B cell (primary cell): ENCODE measurements around the gene PRKD2. TPM values are rescaled to one million over a fixed set of nuclear protein-coding genes. Genes with fewer than 3 reads are reported as not detected.
A peak's percentile ranks its signal among the peaks of the same experiment; 100 is the strongest.

Source experiments
- ATAC-seq: fragments of 200-7000 bp; cut with Tn5 transposase; one replicate; pipeline ENCODE4 v1.10.0; 2021; ENCODE audit warnings: low read depth, mild to moderate bottlenecking, moderate number of reproducible peaks, moderate library complexity
- CTCF ChIA-PET: fragments of 350-600 bp; sonication (Branson Sonifier 250); formaldehyde crosslinking; loops from one replicate; lab custom pipeline; 2021; ENCODE audit warnings: antibody characterized with exemption, inconsistent platforms; lab: Charles Lee
- POLR2A ChIA-PET: fragments of 350-600 bp; sonication (Branson Sonifier 250); formaldehyde crosslinking; loops from one replicate; lab custom pipeline; 2021; ENCODE audit warnings: antibody characterized with exemption; lab: Charles Lee
- DNase-seq: peaks from one replicate; pipeline ENCODE4 v3.0.0; 2013
- H2AFZ ChIP-seq: 2 replicates; pipeline ENCODE4 v1.6.1; 2012; ENCODE audit warnings: mild to moderate bottlenecking, low read depth, low read length; ENCODE audit not compliant: insufficient read depth, poor library complexity, severe bottlenecking
- H3K27ac ChIP-seq, 2 donors: 1 replicate in 1 of 2; 2 replicates in 1 of 2; pipeline ENCODE4 v1.5.1; 2012 to 2013; ENCODE audit warnings: low read length in 2 of 2, mild to moderate bottlenecking in 2 of 2, moderate library complexity in 1 of 2
- H3K27me3 ChIP-seq, 4 experiments: fragments of 200-600 bp in 1 of 4; sonication (generic) in 1 of 4; replicated peaks in 1 of 4; 1 replicate in 2 of 4; 2 replicates in 2 of 4; pipeline versions ENCODE4 v1.6.1 to v1.7.0; 2013 to 2016; ENCODE audit warnings: low read length in 3 of 4, mild to moderate bottlenecking in 2 of 4, mixed read lengths in 1 of 4, moderate library complexity in 1 of 4; ENCODE audit not compliant: insufficient read depth in 4 of 4, control insufficient read depth in 3 of 4; ENCODE audit errors: control extremely low read depth in 1 of 4
- H3K36me3 ChIP-seq, 2 experiments: replicated peaks in 1 of 2; 1 replicate in 1 of 2; 2 replicates in 1 of 2; pipeline versions ENCODE4 v1.6.1 to v1.7.1; 2013; ENCODE audit warnings: low read length in 1 of 2; ENCODE audit not compliant: insufficient read depth in 2 of 2, control insufficient read depth in 1 of 2; ENCODE audit errors: control extremely low read depth in 1 of 2, extremely low read depth in 1 of 2
- H3K4me1 ChIP-seq, 2 donors: fragments of 200-600 bp in 1 of 2; sonication (generic) in 1 of 2; 1 replicate in 1 of 2; 2 replicates in 1 of 2; pipeline versions ENCODE4 v1.5.1 to v1.6.1; 2013 to 2017; ENCODE audit warnings: low read length in 2 of 2; ENCODE audit not compliant: control insufficient read depth in 2 of 2, insufficient read depth in 2 of 2
- H3K4me2 ChIP-seq: replicated peaks from 2 replicates; pipeline ENCODE3; 2012; ENCODE audit warnings: mild to moderate bottlenecking, low read depth, low read length; ENCODE audit not compliant: poor library complexity, severe bottlenecking
- H3K4me3 ChIP-seq, 5 experiments: fragments of 200-600 bp in 1 of 5; sonication (generic) in 1 of 5; 1 replicate in 3 of 5; 2 replicates in 2 of 5; pipeline versions ENCODE4 v1.5.1 to v1.7.0; 2011 to 2016; ENCODE audit warnings: low read length in 4 of 5, mild to moderate bottlenecking in 4 of 5, low read depth in 2 of 5, control low read depth in 1 of 5, moderate library complexity in 1 of 5; ENCODE audit not compliant: insufficient read depth in 1 of 5; ENCODE audit errors: control extremely low read depth in 1 of 5, extremely low read depth in 1 of 5
- H3K79me2 ChIP-seq: fragments of 200-600 bp; sonication (generic); one replicate; pipeline ENCODE4 v1.6.0; 2016; ENCODE audit warnings: low read length; ENCODE audit not compliant: control insufficient read depth, insufficient read depth
- H3K9ac ChIP-seq: fragments of 200-600 bp; sonication (generic); 2 replicates; pipeline ENCODE4 v1.6.1; 2017; ENCODE audit warnings: mild to moderate bottlenecking, low read length, moderate library complexity
- H3K9me3 ChIP-seq, 3 donors: one replicate each; pipeline versions ENCODE4 v1.6.1 to v1.7.1; 2013; ENCODE audit warnings: low read length in 2 of 3; ENCODE audit not compliant: control insufficient read depth in 2 of 3, insufficient read depth in 1 of 3; ENCODE audit errors: control extremely low read depth in 1 of 3
- H4K20me1 ChIP-seq: 2 replicates; pipeline ENCODE4 v1.6.0; 2012; ENCODE audit warnings: mild to moderate bottlenecking, low read length; ENCODE audit not compliant: insufficient read depth, control insufficient read depth, poor library complexity, severe bottlenecking
- H3K27ac Mint-ChIP-seq: one replicate; pipeline ENCODE4 v1.8.0; 2021; ENCODE audit warnings: mixed read lengths
- H3K27me3 Mint-ChIP-seq: one replicate; pipeline ENCODE4 v1.8.0; 2021; ENCODE audit warnings: mixed read lengths
- H3K4me1 Mint-ChIP-seq: one replicate; pipeline ENCODE4 v1.8.0; 2021; ENCODE audit warnings: mixed read lengths
- H3K4me3 Mint-ChIP-seq: one replicate; pipeline ENCODE4 v1.8.0; 2021; ENCODE audit warnings: mixed read lengths
- H3K9me3 Mint-ChIP-seq: one replicate; pipeline ENCODE4 v1.8.0; 2022; ENCODE audit warnings: mixed read lengths; ENCODE audit not compliant: insufficient read depth
- CTCF ChIP-seq: fragments of 200-600 bp; IDR thresholded peaks from one replicate; pipeline ENCODE4 v1.8.0; 2022; ENCODE audit warnings: antibody characterized with exemption, mild to moderate bottlenecking
- EZH2 ChIP-seq: IDR thresholded peaks from 2 replicates; pipeline ENCODE4 v1.6.1; 2012; ENCODE audit warnings: borderline replicate concordance, low read depth, mild to moderate bottlenecking, moderate library complexity, low read length; ENCODE audit not compliant: insufficient read depth, poor library complexity, severe bottlenecking
- WGBS: methylation state at CpG from one replicate; pipeline ENCODE4 v1.1.5; 2013; ENCODE audit warnings: missing lambda C conversion rate; ENCODE audit not compliant: insufficient coverage; 5-methylcytosine and 5-hydroxymethylcytosine counted together
- intact Hi-C: fragments of 100-400 bp; cut with micrococcal nuclease; formaldehyde crosslinking; loops from one replicate; pipeline ENCODE4 v1.10.0; 2022
- polyA plus RNA-seq: library from polyadenylated mRNA; depleted of rRNA; stranded (reverse); fragments of >200 nt; gene quantifications from 2 replicates; pipeline ENCODE4 v1.2.3, GENCODE V29; 2012
- total RNA-seq, 2 donors: library from RNA; stranded (reverse); fragments of 120-200 nt in 1 of 2; gene quantifications; 1 replicate in 1 of 2; 2 replicates in 1 of 2; pipeline versions ENCODE4 v1.2.3 to v1.2.4, GENCODE V29; 2013 to 2022

Gene PRKD2
- total and polyA plus RNA-seq, 2 donors (not counting 1 experiment from before 2014, with no cell fraction given), result 192 to 208 TPM

- H3K9me3 ChIP-seq, result no peaks in the 10 kb centered on the region
- no peak overlapping the region for H3K27ac ChIP-seq
- H3K9ac ChIP-seq, result no peak overlapping the region
- peaks cover 2% of the 10 kb centered on the region for H3K4me1 Mint-ChIP-seq
- H3K27me3 Mint-ChIP-seq, result no peaks in the 10 kb centered on the region
- peak overlapping the region; percentile 37 for H3K27ac Mint-ChIP-seq
- no peaks in the 10 kb centered on the region for H3K27me3 ChIP-seq
- peaks cover 9 to 82% of the 10 kb centered on the region in 2 experiments for H3K36me3 ChIP-seq
- intact Hi-C loops, result no loop called here
- H3K4me3 ChIP-seq, result no peak overlapping the region
- DNase-seq, result peak; percentile 69
- no peak overlapping the region for H2AFZ ChIP-seq
- peaks cover 8% of the 10 kb centered on the region for H3K79me2 ChIP-seq
- peaks cover 82% of the 10 kb centered on the region for H4K20me1 ChIP-seq
- H3K4me2 ChIP-seq, result no peak overlapping the region
- H3K9me3 Mint-ChIP-seq, result no peaks in the 10 kb centered on the region
- 92% methylated on average over 24 of the region's 26 CpGs for WGBS
- peak; percentile 83 for ATAC-seq
- no peaks in the 10 kb centered on the region for H3K4me1 ChIP-seq
- no peak for TF ChIP-seq CTCF
- no peak for TF ChIP-seq EZH2
- no peak overlapping the region for H3K4me3 Mint-ChIP-seq
- ChIA-PET CTCF (interaction anchor here (0.6 to 1.6 kb wide), 3 partner anchors 16 to 159 kb away, joined by 3 read pairs; no protein-coding TSS in a partner anchor), POLR2A (interaction anchor here (0.6 kb wide), 1 partner anchor 310 kb away, joined by 3 read pairs; no protein-coding TSS in a partner anchor)
Observed at GRCh38 chr19:46678110-46678732, 38.7 kb downstream of the PRKD2 start.

- Histone ChIP-seq H3K4me2 (no peak overlapping the region), H3K9ac (no peak overlapping the region), H4K20me1 (peaks cover 65% of the 10 kb centered on the region), H3K27ac (no peak overlapping the region), H3K4me3 (no peak overlapping the region), H3K4me1 (no peaks in the 10 kb centered on the region), H2AFZ (no peak overlapping the region), H3K27me3 (no peaks in the 10 kb centered on the region), H3K9me3 (no peaks in the 10 kb centered on the region), H3K79me2 (no peaks in the 10 kb centered on the region), H3K36me3 (peaks cover 0 to 59% of the 10 kb centered on the region in 2 experiments)
- Mint-ChIP-seq H3K27me3 (no peaks in the 10 kb centered on the region), H3K4me1 (no peaks in the 10 kb centered on the region), H3K27ac (peak overlapping the region; percentile 56), H3K4me3 (no peak overlapping the region), H3K9me3 (peaks cover 2% of the 10 kb centered on the region)
- ATAC-seq (no peak), DNase-seq (no peak)
- no peak for TF ChIP-seq CTCF
- TF ChIP-seq EZH2, result no peak
- intact Hi-C loops, result no loop called here
- 96% methylated on average over 18 of the region's 21 CpGs for WGBS
- ChIA-PET CTCF (interaction anchor here (0.9 to 2.1 kb wide), 5 partner anchors 11 to 166 kb away, joined by 3 to 9 read pairs (median 4); no protein-coding TSS in a partner anchor), POLR2A (no interaction called here)
Observed at GRCh38 chr19:46674416-46675178, 42.3 kb downstream of the PRKD2 start.
